Ramos (cell line): ENCODE measurements around the gene ADAMTSL2.

Source experiments
- in situ Hi-C: fragments of 300-500 bp; cut with MboI; formaldehyde crosslinking; loops from one replicate; pipeline ENCODE4 v1.14.3; 2022; ENCODE audit warnings: low sequenced_read_pairs; ENCODE audit not compliant: unreplicated experiment

The ADAMTSL2 gene

DNA sequence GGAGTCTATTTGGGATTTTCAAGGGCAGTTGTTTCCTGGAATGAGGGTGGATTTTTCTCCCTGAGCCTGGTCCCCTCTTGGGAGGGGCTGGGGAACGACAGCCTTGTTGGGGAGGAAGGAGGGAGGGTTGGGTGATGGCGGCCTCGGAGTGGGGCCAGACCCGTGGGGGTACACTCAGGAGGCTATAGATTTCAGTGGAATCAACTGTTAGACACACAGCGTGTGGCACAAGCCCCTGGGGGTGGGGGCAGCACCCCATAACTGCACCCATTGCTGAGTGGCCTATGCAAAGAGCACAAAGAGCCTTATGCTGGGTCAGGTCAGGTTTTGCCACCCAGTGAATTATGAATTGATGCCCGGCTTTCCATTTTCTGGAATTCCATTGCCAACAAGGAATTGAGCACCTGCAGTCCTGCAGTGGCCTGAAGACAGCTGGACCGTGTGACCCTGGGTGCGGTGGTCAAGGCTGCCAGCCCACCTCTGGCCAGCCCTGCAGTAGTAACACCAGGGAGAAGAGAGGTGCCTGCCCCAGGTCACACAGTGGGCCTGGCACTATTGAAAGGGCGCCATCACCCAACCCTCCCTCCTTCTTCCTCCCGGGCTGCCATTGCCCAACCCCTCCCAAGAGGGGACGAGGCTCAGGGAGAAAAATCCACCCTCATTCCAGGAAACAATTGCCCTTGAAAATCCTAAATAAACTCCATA lies 18.1 kb upstream of the ADAMTSL2 start:
- in situ Hi-C loops = no loop called here

DNA sequence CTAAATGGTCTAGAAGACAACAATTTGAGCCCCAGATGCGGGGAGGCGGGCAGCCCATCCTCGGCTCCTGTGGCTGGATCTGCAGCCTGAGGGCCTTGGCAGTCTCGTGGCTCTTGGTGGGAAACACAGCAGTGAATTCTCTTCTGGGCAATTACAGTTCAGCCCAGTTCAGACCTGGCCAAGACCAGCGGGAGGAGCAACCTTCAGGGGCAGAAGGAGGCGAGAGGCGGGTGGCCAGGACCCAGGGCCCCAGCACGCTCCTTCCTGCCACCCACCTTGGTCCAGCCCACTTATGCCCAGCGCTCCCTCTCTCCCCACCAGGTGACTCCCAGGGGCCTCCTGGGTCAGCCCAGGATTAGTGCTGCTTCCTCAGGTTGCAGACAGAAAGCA lies 17.5 kb upstream of the ADAMTSL2 start:
- in situ Hi-C loops = no loop called here

GRCh38 chr9:133517711-133518110 lies 16.8 kb upstream of the ADAMTSL2 start:
- in situ Hi-C loops = no loop called here

DNA sequence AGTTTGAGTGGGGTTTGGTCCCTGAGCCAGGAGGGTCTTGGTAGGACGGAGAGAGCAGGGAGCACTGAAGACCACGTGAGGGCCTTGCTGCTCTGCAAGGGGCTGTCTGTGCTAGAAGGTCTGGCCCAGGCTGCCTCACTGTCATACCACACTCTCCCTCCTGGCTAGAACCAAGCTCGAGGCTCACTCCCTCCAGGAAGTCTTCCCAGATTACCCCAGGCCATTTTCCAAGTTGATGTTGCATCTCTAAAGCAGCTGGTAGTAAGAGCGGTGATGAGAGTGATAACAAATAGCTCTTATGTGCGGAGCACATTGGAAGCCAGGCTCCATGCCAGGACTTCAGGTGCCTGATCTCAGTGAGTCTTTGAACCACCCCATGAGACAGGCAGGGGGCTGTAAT lies 16.3 kb upstream of the ADAMTSL2 start:
- in situ Hi-C loops = no loop called here

DNA sequence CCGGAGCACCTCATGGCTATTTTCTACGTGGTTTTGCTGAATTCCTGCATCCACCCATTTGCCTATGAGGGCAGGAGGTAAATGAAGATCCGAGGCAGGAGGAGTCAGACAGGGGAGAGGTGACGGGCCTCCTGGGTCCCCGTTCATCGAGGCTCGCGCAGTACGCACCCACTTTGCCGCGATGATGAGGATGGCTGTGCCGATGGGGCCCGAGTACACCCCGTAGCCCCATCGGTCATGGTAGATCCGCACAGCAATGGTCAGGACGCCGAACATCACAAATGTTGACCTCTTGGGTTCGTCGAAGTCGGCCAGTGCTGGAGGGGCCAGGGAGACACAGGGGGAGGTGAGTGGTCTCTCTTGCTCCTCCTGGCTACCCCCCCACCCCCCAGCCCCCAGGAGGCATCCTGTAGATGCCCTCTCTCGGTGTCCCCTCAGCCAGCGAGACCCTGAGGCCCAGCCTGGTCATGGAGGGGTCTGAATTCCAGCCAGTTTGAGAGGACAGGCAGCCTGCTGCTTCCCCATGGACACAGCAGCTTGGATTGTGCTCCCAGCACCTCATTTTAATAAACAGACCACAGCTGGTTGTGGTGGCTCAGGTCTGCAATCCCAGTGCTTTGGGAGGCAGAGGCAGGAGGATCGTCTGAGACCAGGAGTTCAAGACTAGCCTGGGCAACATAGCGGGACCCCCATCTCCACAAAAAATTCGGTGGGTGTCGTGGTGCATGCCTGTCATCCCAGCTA lies 15.6 kb upstream of the ADAMTSL2 start:
- in situ Hi-C loops = no loop called here

GRCh38 chr9:133519693-133520092 lies 14.8 kb upstream of the ADAMTSL2 start:
- in situ Hi-C loops = no loop called here

GRCh38 chr9:133520121-133520835 lies 14.2 kb upstream of the ADAMTSL2 start:
- in situ Hi-C loops = no loop called here

DNA sequence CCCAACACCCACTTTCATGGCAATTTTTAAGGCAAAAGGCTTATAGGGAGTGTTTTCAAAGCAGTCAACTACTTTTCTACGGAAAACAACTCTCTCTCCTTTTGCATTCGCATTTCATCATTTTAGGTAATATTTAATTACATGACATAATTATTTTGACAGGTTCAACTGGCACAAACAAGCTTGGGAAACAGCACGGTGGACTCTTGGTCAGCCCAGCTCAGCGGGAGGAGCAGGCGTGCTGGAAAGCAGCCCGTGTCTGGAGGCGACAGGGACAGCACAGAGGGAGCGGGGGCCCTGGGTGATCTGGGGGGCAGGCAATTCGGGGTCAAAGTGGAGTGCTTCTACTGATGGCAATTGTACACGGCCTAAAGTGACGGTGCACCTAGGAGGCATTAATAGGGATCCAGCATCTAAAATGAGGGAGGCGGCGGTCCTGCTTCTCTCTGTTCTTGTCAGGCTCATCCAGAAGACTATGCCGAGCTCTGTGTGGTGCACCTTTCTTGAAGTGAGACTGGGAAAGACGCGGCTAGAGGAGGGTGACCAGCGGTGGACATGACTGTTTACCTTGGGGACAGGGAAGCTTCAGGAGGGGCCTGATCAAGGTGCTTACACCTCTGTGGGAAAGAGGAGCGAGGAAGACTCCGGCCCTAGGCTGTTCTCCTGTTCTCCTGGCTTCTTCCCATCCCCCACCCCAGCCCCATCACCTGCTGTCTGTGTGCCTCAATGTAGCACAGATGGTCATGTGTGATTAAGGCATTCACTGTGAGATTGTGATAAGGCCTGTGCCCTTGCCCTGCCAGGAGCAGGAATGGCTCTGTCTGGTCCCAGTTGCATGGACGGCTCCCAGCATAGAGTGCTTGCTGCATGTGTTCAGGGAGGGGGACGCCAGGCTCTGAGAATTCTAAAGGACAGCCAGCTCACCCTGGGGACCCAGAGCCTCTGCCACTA lies 13.1 kb upstream of the ADAMTSL2 start:
- in situ Hi-C loops = no loop called here

- in situ Hi-C loops = no loop called here
Observed at GRCh38 chr9:133522073-133522910, 12.2 kb upstream of the ADAMTSL2 start.

DNA sequence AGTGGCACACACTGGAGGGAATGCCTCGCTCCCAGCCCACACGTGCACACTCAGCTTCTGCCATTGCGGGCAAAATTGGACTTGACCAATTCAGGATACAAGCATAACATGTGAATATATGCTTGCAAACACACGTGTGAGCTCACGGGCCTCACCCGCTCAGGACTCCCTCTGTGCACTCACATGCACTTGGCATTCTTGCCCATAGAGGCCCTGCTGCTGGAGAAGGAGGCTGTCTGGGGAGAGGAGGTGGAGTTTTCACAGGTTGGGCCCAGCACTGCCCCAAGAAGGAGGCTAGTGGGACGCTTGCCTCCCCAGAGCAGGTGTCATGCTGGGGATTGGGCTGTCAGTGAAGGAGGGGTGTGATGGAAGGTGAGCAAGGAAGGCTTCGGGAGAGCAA lies 11.4 kb upstream of the ADAMTSL2 start:
- in situ Hi-C loops = no loop called here

DNA sequence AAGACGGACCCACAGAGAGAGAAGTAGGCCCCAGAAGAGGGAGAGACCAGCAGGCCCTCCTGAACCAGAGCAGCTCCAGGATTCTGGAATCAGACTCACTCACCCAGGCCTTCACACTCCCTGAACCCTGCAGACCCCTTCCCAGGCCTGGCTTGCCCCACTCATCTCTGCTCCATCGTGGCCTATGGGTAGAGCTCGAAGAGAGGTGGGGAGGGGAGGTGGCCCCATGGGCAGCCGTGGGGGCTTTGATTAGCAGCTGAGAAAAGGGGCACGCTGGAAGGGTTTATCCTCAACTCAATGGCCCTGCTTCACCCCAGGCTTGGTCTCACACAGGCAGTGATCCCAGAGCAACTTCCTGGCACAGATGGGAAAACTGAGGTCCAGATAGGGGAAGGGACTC lies 10.4 kb upstream of the ADAMTSL2 start:
- in situ Hi-C loops = no loop called here

GRCh38 chr9:133524679-133525228 lies 9.8 kb upstream of the ADAMTSL2 start, which contains the start of gene MYMK:
TSS of gene MYMK (minus strand) at chr9:133524959. CDS start at chr9:133524844, 115 bp downstream.
- in situ Hi-C loops = no loop called here

DNA sequence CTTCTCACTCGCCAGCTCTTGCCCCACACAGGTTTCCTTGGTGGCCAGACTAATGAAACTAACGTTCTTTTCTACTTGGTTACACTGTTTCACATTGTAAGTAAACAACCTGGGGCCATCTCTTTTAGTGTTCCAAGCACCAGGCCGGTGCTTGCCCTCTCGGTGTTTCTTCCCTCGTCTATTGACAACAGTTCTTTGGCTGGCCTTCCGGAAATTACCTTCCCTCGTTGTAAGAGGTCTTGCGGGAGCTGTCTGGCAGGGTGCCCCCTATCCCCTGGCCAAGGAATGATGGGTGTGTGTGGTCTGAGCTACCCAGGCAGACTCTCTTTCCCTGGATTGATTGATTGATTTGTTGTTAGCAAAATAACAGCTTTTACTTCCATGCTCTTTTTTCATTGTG lies 8.8 kb upstream of the ADAMTSL2 start:
- in situ Hi-C loops = no loop called here

GRCh38 chr9:133526721-133527321 lies 7.7 kb upstream of the ADAMTSL2 start:
- in situ Hi-C loops = no loop called here

DNA sequence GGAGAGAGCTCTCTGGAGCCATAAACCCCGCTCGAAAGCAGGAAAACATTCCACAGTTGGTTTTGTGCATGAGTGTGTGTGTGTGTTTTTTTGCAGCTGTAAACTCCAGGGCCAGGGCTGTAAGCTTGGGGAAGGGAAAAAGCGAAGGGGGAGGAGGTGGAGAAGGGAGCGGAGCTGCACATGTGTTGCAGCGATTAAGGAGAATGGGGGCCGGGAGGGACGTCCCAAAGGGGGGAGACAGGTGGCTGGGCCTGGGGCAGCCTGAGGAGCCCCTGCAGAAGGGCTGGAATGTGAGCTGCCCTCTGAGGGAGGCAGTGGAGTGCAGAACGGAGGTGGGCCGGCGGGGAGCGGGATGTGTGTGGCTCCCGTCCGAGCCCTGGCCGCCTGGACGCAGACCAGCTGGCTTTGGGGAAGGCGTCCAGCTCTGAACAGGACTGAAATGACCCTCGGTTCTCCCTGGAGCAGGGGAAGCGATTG lies 7.0 kb upstream of the ADAMTSL2 start:
- in situ Hi-C loops = no loop called here

DNA sequence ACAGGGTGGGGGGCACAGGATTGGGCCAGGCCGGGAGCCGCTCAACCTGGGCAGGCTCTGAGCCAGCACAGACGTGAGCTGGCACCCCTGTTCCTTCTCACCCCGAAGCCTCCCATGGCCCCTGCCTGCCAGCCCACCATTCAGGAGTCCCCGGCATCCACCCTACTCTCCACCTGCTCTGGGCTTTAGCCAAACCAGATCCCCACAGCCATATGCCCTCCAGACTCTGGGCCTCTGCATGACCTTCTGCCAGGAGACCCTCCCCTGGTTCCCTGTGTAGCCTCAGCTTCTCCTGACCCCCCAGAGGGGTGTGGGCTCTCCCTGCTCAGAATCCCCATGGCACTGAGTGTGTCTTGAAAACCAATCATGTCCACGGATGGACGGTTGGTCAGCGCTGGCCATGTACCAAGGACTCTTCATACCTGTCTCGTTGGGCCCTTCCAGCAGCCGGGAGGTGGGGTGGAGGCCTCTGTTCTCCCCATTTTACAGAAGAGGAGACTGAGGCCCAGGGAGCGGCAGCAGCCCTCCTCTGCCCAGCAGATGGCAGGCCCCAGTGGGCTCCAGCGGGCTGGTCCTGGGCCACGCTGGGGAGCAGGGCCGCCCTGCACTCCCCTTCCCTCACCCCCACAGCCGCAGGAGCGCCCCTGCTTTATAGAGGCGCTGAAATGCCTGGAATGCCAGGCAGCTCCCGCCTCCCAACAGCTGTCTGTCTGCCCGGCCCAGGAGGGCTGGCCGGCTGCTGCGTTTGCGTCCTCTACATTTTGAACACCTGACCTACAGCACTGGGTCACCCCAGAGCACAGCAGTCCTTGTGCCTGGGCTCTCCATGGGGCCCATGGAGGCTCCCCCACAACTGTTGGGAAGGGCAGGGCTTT lies 6.3 kb upstream of the ADAMTSL2 start:
- in situ Hi-C loops = no loop called here

DNA sequence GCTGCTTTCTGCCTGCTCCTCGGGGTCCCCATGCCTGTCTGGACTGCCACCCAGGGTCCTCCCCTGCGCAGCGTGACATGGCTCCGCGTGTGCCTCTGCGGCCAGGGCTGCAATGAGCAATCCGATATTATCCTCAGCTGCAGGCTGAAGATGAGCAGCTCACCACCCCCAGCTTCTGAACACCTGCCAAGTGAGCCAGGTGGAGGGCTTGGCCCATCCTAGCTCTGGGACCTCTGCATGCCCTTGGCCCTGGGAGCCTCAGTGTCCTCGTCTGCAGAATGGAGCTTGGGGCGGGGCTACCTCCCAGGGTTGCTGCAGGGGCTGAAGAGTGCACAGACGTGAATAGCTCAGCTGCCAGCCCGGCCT lies 5.6 kb upstream of the ADAMTSL2 start:
- in situ Hi-C loops = no loop called here

DNA sequence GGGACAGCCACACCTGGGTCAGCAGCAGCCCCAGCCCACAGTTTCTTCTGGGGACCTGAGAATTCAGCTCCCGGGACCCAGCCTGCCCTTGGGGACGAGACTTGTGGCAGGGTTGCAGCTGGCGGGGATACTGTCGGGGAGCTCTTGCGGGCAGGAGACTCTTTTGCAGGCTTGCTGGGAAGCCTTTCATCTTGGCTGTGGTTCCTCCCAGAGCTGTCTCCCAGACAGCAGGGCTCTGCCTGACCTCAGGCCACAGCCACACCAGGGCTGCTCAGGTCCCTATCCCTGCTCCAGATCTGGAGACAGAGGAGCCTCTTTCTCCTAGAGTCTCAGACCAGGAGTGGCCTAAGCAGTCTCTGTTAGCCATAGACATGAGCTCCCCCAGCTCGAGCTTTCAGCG lies 5.0 kb upstream of the ADAMTSL2 start:
- in situ Hi-C loops = no loop called here
